Spleen (tissue), 11 donors: ENCODE measurements around the gene TMEM92. TPM values are rescaled to one million over a fixed set of nuclear protein-coding genes. Genes with fewer than 3 reads are reported as not detected.
"Not testable (repeated sequence)": the region's sequence is repeated elsewhere in the genome, so short reads cannot be mapped to it uniquely, and the experiment has no call there.

Experiments used
- DNase-seq: peaks from one replicate; pipeline ENCODE4 v3.0.0-alpha.2; 2020
- H3K27ac ChIP-seq, 8 donors: fragments of 200-600 bp; sonication (generic) in 7 of 8; 1 replicate in 4 of 8; 2 replicates in 4 of 8; pipeline versions ENCODE4 v1.5.0 to v1.8.0; 2016 to 2021; ENCODE audit warnings: inconsistent platforms in 4 of 8, mild to moderate bottlenecking in 4 of 8, moderate library complexity in 1 of 8
- H3K27me3 ChIP-seq, 7 donors: fragments of 200-600 bp; sonication (generic) in 6 of 7; replicated peaks in 1 of 7; 1 replicate in 4 of 7; 2 replicates in 3 of 7; pipeline versions ENCODE4 v1.5.0 to v1.8.0; 2016 to 2021; ENCODE audit warnings: inconsistent platforms in 3 of 7, mild to moderate bottlenecking in 1 of 7
- H3K36me3 ChIP-seq, 6 donors: fragments of 200-600 bp; sonication (generic) in 5 of 6; 1 replicate in 4 of 6; 2 replicates in 2 of 6; pipeline versions ENCODE4 v1.5.0 to v1.8.0; 2016 to 2021; ENCODE audit warnings: inconsistent platforms in 2 of 6
- H3K4me1 ChIP-seq, 6 donors: fragments of 200-600 bp; sonication (generic) in 5 of 6; 1 replicate in 3 of 6; 2 replicates in 3 of 6; pipeline versions ENCODE4 v1.5.0 to v1.8.0; 2016 to 2021; ENCODE audit warnings: inconsistent platforms in 3 of 6
- H3K4me3 ChIP-seq, 8 donors: fragments of 200-600 bp; sonication (generic) in 7 of 8; 1 replicate in 4 of 8; 2 replicates in 4 of 8; pipeline versions ENCODE4 v1.5.0 to v1.8.0; 2016 to 2021; ENCODE audit warnings: inconsistent platforms in 4 of 8, mild to moderate bottlenecking in 4 of 8, moderate library complexity in 2 of 8
- H3K9me3 ChIP-seq, 8 donors: fragments of 200-600 bp; sonication (generic) in 7 of 8; 1 replicate in 4 of 8; 2 replicates in 4 of 8; pipeline versions ENCODE4 v1.5.0 to v1.8.0; 2016 to 2021; ENCODE audit warnings: inconsistent platforms in 4 of 8
- POLR2A ChIP-seq, 3 donors: fragments of 450-650 bp; IDR thresholded peaks; one replicate each; pipeline ENCODE4 v1.5.1; 2017; ENCODE audit warnings: antibody characterized with exemption in 3 of 3, mild to moderate bottlenecking in 1 of 3
- POLR2AphosphoS5 ChIP-seq, 3 donors: sonication (generic); formaldehyde crosslinking; IDR thresholded peaks; one replicate each; pipeline ENCODE4 v1.5.1; 2017; ENCODE audit warnings: antibody characterized with exemption in 3 of 3
- WGBS, 5 donors: extraction: QIAGEN DNeasy Blood & Tissue Kit in 3 of 5; methylation state at CpG; one replicate each; pipeline versions ENCODE4 v1.1.5 to v1.1.7; 2013 to 2018; 5-methylcytosine and 5-hydroxymethylcytosine counted together
- intact Hi-C: fragments of 100-400 bp; cut with DNase I; formaldehyde crosslinking; loops from one replicate; pipeline ENCODE4 v1.15.0; 2023; ENCODE audit warnings: low total_unique reads
- polyA plus RNA-seq, 3 donors: library from polyadenylated mRNA; stranded (reverse); fragments of 200-250 nt; gene quantifications; one replicate each; pipeline ENCODE4 v1.2.1, GENCODE V29; 2013
- total RNA-seq, 7 donors: library from RNA; depleted of rRNA in 3 of 7; stranded (reverse); fragments of >200 nt in 3 of 7; fragmentation: NEBNext Ultra II Directional in 4 of 7; extraction: Animal tissue kit (Norgen Biotek cat#: 25700) in 4 of 7; gene quantifications; one replicate each; pipeline versions ENCODE4 v1.1.0 to v1.2.1, GENCODE V29; 2016 to 2021
- TF ChIP-seq, protein P1 (sequence below), 11 experiments: fragments of 200-600 bp in 7 of 11; fragments of 450-650 bp in 4 of 11; sonication (generic) in 4 of 11; IDR thresholded peaks in 8 of 11; conservative IDR thresholded peaks in 3 of 11; 1 replicate in 7 of 11; 2 replicates in 4 of 11; pipeline versions ENCODE4 v1.4.0 to v1.8.0; 2016 to 2021; ENCODE audit warnings: antibody characterized with exemption in 11 of 11, inconsistent platforms in 4 of 11, mild to moderate bottlenecking in 1 of 11
- donor health status: healthy with polysubstance abuse.
- donor health status: DM: no; HTN: no; CAD: no; lungs with moderate emphysema.
- donor health status: DM: no; HTN: no; CAD: no.
- donor health status: Bipolar disorder and iron deficiency.
- donor health status: healthy.
- donor health status: DM: no; HTN: no; CAD: no.
- donor health status: DM: yes; HTN: yes; CAD: no.

Gene TMEM92
- total and polyA plus RNA-seq, 10 donors, result 0.06 to 0.49 (median 0.44) TPM; not detected in 7

DNA sequence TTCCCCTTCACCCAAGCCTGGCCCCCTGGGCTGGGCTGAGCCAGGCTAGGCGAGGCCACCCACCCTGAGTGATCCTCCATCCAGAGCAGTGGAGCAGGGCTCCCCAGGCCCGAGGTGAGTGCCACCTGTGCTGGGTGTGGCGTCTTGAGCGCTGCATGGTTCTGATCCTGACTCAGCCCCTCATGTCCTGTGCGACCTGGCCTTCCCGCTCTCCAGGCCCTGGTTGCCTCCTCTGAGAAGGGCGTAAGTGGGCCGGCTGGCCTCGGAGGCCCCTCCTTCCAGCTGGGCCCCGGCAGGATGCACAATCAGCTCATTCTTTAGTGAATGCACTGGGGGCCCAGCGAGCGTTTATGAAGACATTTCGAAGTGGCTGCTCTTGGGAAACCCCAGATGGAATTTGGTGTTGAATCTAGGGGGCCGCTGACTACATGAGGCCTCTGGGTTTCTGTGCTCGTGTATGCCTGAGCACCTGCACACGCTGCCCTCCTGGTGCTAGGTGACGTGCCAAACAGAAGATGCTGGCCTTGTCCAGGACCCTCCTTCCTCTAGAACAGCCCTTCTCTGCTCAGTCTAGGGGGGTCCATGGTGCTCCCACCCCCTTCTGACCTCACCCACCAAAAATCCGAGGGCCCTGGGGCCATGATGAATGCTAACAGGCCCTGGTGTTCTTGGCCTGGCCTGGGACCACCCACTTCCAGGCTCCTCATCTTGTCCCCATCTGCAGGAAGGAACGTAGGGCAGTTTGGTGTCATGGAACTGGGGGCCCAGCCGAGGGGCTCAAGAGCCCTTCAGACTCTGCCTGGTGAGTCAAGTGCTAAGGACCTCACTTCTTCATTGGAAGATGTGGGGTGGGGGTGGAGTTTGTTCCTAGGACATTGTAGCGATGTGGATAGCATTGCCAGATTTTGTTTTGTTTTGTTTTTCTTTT, 3.6 kb upstream of the TMEM92 start:
- WGBS, 5 donors, result 65 to 88% (median 84%) methylated on average over 18 to 21 of the region's 21 CpGs
- DNase-seq, result peak; percentile 71
- H3K27me3 ChIP-seq, result peaks cover 0 to 45% (median 21%) of the 10 kb centered on the region in 7 donors

DNA sequence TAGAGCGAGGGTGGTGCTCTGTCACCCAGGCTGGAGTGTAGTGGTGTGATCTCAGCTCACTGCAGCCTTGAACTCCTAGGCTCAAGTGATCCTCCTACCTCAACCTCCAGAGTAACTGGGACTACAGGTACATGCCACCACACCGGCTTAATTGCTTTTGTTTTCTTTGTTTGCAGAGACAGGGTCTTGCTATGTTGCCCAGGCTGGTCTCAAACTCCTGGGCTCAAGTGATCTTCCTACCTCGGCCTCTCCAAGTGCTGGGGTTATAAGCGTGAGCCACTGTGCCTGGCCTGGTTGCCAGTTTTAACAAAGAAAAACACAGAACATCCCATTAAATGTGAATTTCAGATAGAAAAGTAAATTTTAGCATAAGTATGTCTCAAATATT, 2.9 kb upstream of the TMEM92 start:
- intact Hi-C loops, result not testable (repeated sequence)

More for the DNA sequence above, 3.6 kb upstream of the TMEM92 start:
- no peaks in the 10 kb centered on the region for H3K9me3 ChIP-seq
- peak overlapping the region in 6 of 8 donors; percentile 30 to 49 (median 34) for H3K27ac ChIP-seq
- H3K36me3 ChIP-seq, result no peaks in the 10 kb centered on the region
- intact Hi-C loops, result no loop called here
- peaks cover 0 to 56% (median 21%) of the 10 kb centered on the region in 6 donors for H3K4me1 ChIP-seq
- TF ChIP-seq, protein P1, sequence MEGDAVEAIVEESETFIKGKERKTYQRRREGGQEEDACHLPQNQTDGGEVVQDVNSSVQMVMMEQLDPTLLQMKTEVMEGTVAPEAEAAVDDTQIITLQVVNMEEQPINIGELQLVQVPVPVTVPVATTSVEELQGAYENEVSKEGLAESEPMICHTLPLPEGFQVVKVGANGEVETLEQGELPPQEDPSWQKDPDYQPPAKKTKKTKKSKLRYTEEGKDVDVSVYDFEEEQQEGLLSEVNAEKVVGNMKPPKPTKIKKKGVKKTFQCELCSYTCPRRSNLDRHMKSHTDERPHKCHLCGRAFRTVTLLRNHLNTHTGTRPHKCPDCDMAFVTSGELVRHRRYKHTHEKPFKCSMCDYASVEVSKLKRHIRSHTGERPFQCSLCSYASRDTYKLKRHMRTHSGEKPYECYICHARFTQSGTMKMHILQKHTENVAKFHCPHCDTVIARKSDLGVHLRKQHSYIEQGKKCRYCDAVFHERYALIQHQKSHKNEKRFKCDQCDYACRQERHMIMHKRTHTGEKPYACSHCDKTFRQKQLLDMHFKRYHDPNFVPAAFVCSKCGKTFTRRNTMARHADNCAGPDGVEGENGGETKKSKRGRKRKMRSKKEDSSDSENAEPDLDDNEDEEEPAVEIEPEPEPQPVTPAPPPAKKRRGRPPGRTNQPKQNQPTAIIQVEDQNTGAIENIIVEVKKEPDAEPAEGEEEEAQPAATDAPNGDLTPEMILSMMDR (IDR thresholded peaks at IDR 0.05 in 8 of 11, conservative IDR thresholded peaks at IDR 0.05 in 3 of 11), result peak in 4 of 11 experiments; percentile 1 to 48 (median 29)
- TF ChIP-seq POLR2AphosphoS5 (IDR thresholded peaks at IDR 0.05), result peak in 1 of 3 donors; percentile 33
- no peak for TF ChIP-seq POLR2A (IDR thresholded peaks at IDR 0.05)
- no peak overlapping the region for H3K4me3 ChIP-seq

DNA sequence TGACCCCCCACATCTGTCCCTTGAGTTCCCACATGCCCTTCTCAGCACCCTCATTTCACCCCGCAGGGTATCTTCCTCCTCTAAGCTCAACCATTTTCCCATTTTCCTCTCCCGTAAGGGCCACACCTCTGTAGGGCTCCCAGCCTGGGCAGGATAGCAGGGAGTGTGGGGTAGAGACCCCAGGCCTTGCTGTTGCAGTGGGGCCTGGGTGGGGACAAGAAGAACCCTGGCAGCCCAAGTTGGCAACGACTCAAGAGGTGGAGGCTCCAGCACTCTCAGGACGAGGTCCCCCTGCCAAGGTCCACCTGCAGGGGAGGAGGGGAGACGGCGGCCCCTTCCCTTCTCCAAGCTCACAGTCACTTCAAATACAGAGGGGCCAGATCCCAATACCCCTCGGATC, 2.0 kb upstream of the TMEM92 start:
- TF ChIP-seq, protein P1 (IDR thresholded peaks at IDR 0.05 in 8 of 11, conservative IDR thresholded peaks at IDR 0.05 in 3 of 11), result no peak
- TF ChIP-seq POLR2AphosphoS5 (IDR thresholded peaks at IDR 0.05), result no peak
- H3K4me3 ChIP-seq, result peak overlapping the region in 3 of 8 donors; percentile 52 to 67 (median 60)
- intact Hi-C loops, result no loop called here
- peaks cover 0 to 57% (median 21%) of the 10 kb centered on the region in 6 donors for H3K4me1 ChIP-seq
- H3K27me3 ChIP-seq, result peaks cover 0 to 53% (median 21%) of the 10 kb centered on the region in 7 donors
- H3K36me3 ChIP-seq, result no peaks in the 10 kb centered on the region
- DNase-seq, result peak; percentile 63
- WGBS, 5 donors, result 53 to 69% (median 63%) methylated on average over 7 of the region's 7 CpGs
- H3K27ac ChIP-seq, result peak overlapping the region in 2 of 8 donors; percentile 81 to 87
- H3K9me3 ChIP-seq, result no peaks in the 10 kb centered on the region

More for the DNA sequence above, 2.9 kb upstream of the TMEM92 start:
- not testable (repeated sequence) for H3K27ac ChIP-seq, DNase-seq, H3K4me3 ChIP-seq, H3K36me3 ChIP-seq, H3K9me3 ChIP-seq
- Histone ChIP-seq H3K27me3 (peaks cover 0 to 51% (median 21%) of the 10 kb centered on the region in 7 donors), H3K4me1 (peaks cover 0 to 58% (median 21%) of the 10 kb centered on the region in 6 donors)
- whole genome bisulfite sequencing, 5 donors, result 91 to 99% (median 95%) methylated on average over 4 of the region's 4 CpGs

GRCh38 chr17:50272711-50273653, 1.3 kb upstream of the TMEM92 start:
- Histone ChIP-seq H3K36me3 (no peaks in the 10 kb centered on the region), H3K4me3 (peak overlapping the region; percentile 44 to 67 (median 52)), H3K4me1 (peaks cover 0 to 57% (median 21%) of the 10 kb centered on the region in 6 donors), H3K9me3 (no peaks in the 10 kb centered on the region), H3K27ac (peak overlapping the region in 7 of 8 donors; percentile 51 to 87 (median 67)), H3K27me3 (peaks cover 0 to 58% (median 21%) of the 10 kb centered on the region in 7 donors)
- intact Hi-C loops, result loop anchor here (1.0 kb wide), 1 partner anchor 73 kb away; no protein-coding TSS in a partner anchor
- TF ChIP-seq POLR2AphosphoS5 (IDR thresholded peaks at IDR 0.05) (peak in 1 of 3 donors; percentile 24), POLR2A (IDR thresholded peaks at IDR 0.05) (no peak)
- TF ChIP-seq, protein P1 (IDR thresholded peaks at IDR 0.05 in 8 of 11, conservative IDR thresholded peaks at IDR 0.05 in 3 of 11), result peak; percentile 26 to 94 (median 84)
- DNase-seq, result peak; percentile 90
- 5 to 14% (median 9%) methylated on average over 30 to 57 of the region's 57 CpGs for WGBS, 5 donors
